Heart left ventricle (tissue), 13 donors: ENCODE measurements around the gene DUSP6.

Source experiments
- POLR2A ChIP-seq, 2 donors: fragments of 450-650 bp; IDR thresholded peaks; one replicate each; pipeline ENCODE4 v1.6.1; 2017; ENCODE audit warnings: antibody characterized with exemption in 2 of 2, mild to moderate bottlenecking in 2 of 2, moderate library complexity in 2 of 2
- TF ChIP-seq, protein P1 (sequence below), 12 donors: fragments of 200-600 bp; sonication (generic) in 4 of 12; IDR thresholded peaks; one replicate each; pipeline versions ENCODE4 v1.5.0 to v1.8.0; 2018 to 2022; ENCODE audit warnings: antibody characterized with exemption in 12 of 12, mild to moderate bottlenecking in 5 of 12
- donor health status: ischemic (EF 13 %, LVEDD 7.1; RV severe dilation, severe dysfunction).
- donor health status: DM: no; HTN: yes; CAD: no.
- donor health status: DM: no; HTN: no; CAD: no.
- donor health status: ischemic (EF 25% LVEDD 6.9; RV normal size, moderate dysfunction).
- donor health status: ischemic (EF 25% LVEDD 5.7; RV mildly dilated, moderate dysfunction).
- donor health status: ischemic (EF 35%, LVEDD 5.7; RV mildly dilated, moderate dysfunction).
- donor health status: nonischemic (EF 11% LVEDD 7.7; RV severe dilation, severe dysfunction).
- donor health status: DM: yes; HTN: yes; CAD: no.
- donor health status: PGD.
- donor health status: ischemic (EF 29% LVEDD 5.4; RV normal size, mild dysfunction).
- donor health status: nonischemic (EF 23%, LVEDD 6.1; RV moderate dilation, normal function).

DNA sequence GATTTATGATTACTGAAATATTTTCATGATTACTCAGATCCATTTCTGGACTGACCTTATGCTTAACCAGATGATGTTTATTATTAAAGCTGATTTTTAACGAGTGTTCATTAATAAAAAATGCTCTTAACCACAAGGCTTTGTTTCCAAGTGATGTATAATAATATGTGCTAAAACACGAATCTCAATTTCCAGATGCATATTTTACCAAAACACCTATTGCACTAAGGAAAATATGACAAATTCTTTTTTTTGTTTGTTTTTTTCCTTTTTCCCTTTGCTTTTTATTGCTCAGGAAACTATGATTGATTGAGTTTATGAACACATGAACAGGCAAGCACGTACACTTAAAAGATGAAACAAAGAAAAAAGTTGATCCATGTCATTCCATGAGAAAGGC is 16.9 kb upstream of the DUSP6 start:
- TF ChIP-seq, protein P1, sequence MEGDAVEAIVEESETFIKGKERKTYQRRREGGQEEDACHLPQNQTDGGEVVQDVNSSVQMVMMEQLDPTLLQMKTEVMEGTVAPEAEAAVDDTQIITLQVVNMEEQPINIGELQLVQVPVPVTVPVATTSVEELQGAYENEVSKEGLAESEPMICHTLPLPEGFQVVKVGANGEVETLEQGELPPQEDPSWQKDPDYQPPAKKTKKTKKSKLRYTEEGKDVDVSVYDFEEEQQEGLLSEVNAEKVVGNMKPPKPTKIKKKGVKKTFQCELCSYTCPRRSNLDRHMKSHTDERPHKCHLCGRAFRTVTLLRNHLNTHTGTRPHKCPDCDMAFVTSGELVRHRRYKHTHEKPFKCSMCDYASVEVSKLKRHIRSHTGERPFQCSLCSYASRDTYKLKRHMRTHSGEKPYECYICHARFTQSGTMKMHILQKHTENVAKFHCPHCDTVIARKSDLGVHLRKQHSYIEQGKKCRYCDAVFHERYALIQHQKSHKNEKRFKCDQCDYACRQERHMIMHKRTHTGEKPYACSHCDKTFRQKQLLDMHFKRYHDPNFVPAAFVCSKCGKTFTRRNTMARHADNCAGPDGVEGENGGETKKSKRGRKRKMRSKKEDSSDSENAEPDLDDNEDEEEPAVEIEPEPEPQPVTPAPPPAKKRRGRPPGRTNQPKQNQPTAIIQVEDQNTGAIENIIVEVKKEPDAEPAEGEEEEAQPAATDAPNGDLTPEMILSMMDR (IDR thresholded peaks at IDR 0.05): no peak
- TF ChIP-seq POLR2A (IDR thresholded peaks at IDR 0.05): no peak
